ENCODE measurements around the gene C2CD3. TPM values are rescaled to one million over a fixed set of nuclear protein-coding genes. Genes with fewer than 3 reads are reported as not detected.

Gene C2CD3
- polyA plus RNA-seq, 3 donors = 0.87 to 12.1 (median 2.9) TPM

- H3K9ac ChIP-seq (ENCODE audit: insufficient read depth, low read length, poor library complexity, severe bottlenecking) = no peak overlapping the region
- Mint-ChIP-seq H3K9me3 (no peaks in the 10 kb centered on the region), H3K4me3 (no peak overlapping the region), H3K27ac (peak overlapping the region in 3 of 7 donors; percentile 32 to 43 (median 33)), H3K4me1 (peaks cover 18% of the 10 kb centered on the region), H3K27me3 (ENCODE audit: low read depth in 3 of 3) (peaks cover 0 to 2% (median 0%) of the 10 kb centered on the region in 3 donors), H3K36me3 (peaks cover 19 to 35% of the 10 kb centered on the region in 2 donors)
- H3K4me1 ChIP-seq (ENCODE audit: control insufficient read depth in 1 of 2, insufficient read depth in 2 of 2, low read length in 2 of 2) = peaks cover 4 to 9% of the 10 kb centered on the region in 2 donors
- H4K20me1 ChIP-seq (ENCODE audit: insufficient read depth, low read length) = no peaks in the 10 kb centered on the region
- WGBS (ENCODE audit: insufficient coverage) = 92% methylated on average over 5 of the region's 7 CpGs
- H3K4me3 ChIP-seq (replicated peaks in 1 of 3; ENCODE audit: low read depth in 2 of 3, low read length in 3 of 3) = no peak overlapping the region
- no peak for TF ChIP-seq CTCF (IDR thresholded peaks at IDR 0.05)
- H3K4me2 ChIP-seq (replicated peaks; ENCODE audit: extremely low read depth, low read length, poor library complexity, severe bottlenecking) = no peak overlapping the region
- intact Hi-C loops (cut with micrococcal nuclease) = no loop called here
- no peaks in the 10 kb centered on the region for H3K9me3 ChIP-seq (replicated peaks in 1 of 2; ENCODE audit: control insufficient read depth in 1 of 2, insufficient read depth in 1 of 2, low read length in 2 of 2)
- H3K36me3 ChIP-seq (replicated peaks in 1 of 2; ENCODE audit: control insufficient read depth in 1 of 2, insufficient read depth in 2 of 2, low read length in 2 of 2) = peaks cover 4 to 21% of the 10 kb centered on the region in 2 donors
- no peaks in the 10 kb centered on the region for H3K27me3 ChIP-seq (ENCODE audit: control insufficient read depth in 2 of 2, insufficient read depth in 2 of 2, low read length in 2 of 2)
- no peaks in the 10 kb centered on the region for H3K79me2 ChIP-seq (ENCODE audit: insufficient read depth, low read length)
- no peak overlapping the region for H3K27ac ChIP-seq (ENCODE audit: low read depth in 1 of 2, low read length in 2 of 2)
- no peak overlapping the region for H2AFZ ChIP-seq (ENCODE audit: insufficient read depth, low read depth, low read length, poor library complexity, severe bottlenecking)
- no peak for DNase-seq
Measured at GRCh38 chr11:74006743-74007304, 164.0 kb downstream of the C2CD3 start.

GRCh38 chr11:74005721-74006517, 164.9 kb downstream of the C2CD3 start:
- intact Hi-C loops (cut with micrococcal nuclease) = no loop called here
- no peak for DNase-seq
- Histone ChIP-seq H3K4me3 (replicated peaks in 1 of 3; ENCODE audit: low read depth in 2 of 3, low read length in 3 of 3) (no peak overlapping the region), H3K79me2 (ENCODE audit: insufficient read depth, low read length) (no peaks in the 10 kb centered on the region), H3K4me1 (ENCODE audit: control insufficient read depth in 1 of 2, insufficient read depth in 2 of 2, low read length in 2 of 2) (peaks cover 4 to 9% of the 10 kb centered on the region in 2 donors), H3K27me3 (ENCODE audit: control insufficient read depth in 2 of 2, insufficient read depth in 2 of 2, low read length in 2 of 2) (no peaks in the 10 kb centered on the region), H3K36me3 (replicated peaks in 1 of 2; ENCODE audit: control insufficient read depth in 1 of 2, insufficient read depth in 2 of 2, low read length in 2 of 2) (peaks cover 0 to 27% of the 10 kb centered on the region in 2 donors), H4K20me1 (ENCODE audit: insufficient read depth, low read length) (no peaks in the 10 kb centered on the region), H3K9ac (ENCODE audit: insufficient read depth, low read length, poor library complexity, severe bottlenecking) (no peak overlapping the region), H2AFZ (ENCODE audit: insufficient read depth, low read depth, low read length, poor library complexity, severe bottlenecking) (no peak overlapping the region), H3K9me3 (replicated peaks in 1 of 2; ENCODE audit: control insufficient read depth in 1 of 2, insufficient read depth in 1 of 2, low read length in 2 of 2) (no peaks in the 10 kb centered on the region), H3K4me2 (replicated peaks; ENCODE audit: extremely low read depth, low read length, poor library complexity, severe bottlenecking) (no peak overlapping the region), H3K27ac (ENCODE audit: low read depth in 1 of 2, low read length in 2 of 2) (no peak overlapping the region)
- Mint-ChIP-seq H3K36me3 (peaks cover 18 to 33% of the 10 kb centered on the region in 2 donors), H3K27me3 (ENCODE audit: low read depth in 3 of 3) (no peaks in the 10 kb centered on the region), H3K4me3 (no peak overlapping the region), H3K27ac (peak overlapping the region in 2 of 7 donors; percentile 21 to 33), H3K9me3 (no peaks in the 10 kb centered on the region), H3K4me1 (peaks cover 9% of the 10 kb centered on the region)
- TF ChIP-seq CTCF (IDR thresholded peaks at IDR 0.05) = no peak
- WGBS (ENCODE audit: insufficient coverage) = 98% methylated on average over 26 of the region's 29 CpGs

Data from CD14-positive monocyte (primary cell).